SK-N-SH (cell line): Measurements from ENCODE around the gene ROBO1. TPM values are rescaled to one million over a fixed set of nuclear protein-coding genes. Genes with fewer than 3 reads are reported as not detected.

Experiments used
- CTCF ChIA-PET: fragments of 300-600, 350-600 bp; formaldehyde crosslinking; extraction: SDS; loops from one replicate; lab custom pipeline; 2021; lab: Yijun Ruan, JAX
- POLR2A ChIA-PET: fragments of 350-600 bp; sonication (Branson Sonifier 250); formaldehyde crosslinking; extraction: SDS; loops from one replicate; lab custom pipeline; 2020; ENCODE audit warnings: antibody characterized with exemption, inconsistent platforms; lab: Yijun Ruan, JAX
- DNase-seq: peaks from one replicate; pipeline ENCODE4 v3.0.0; 2012
- H2AFZ ChIP-seq: fragments of 200-600 bp; sonication (generic); 2 replicates; pipeline ENCODE4 v1.8.1; 2016; ENCODE audit warnings: antibody characterized with exemption, mild to moderate bottlenecking, low read depth
- H3F3A ChIP-seq: fragments of 200-600 bp; sonication (generic); replicated peaks from 2 replicates; pipeline ENCODE3; 2016; ENCODE audit warnings: antibody characterized with exemption, mild to moderate bottlenecking; ENCODE audit not compliant: insufficient read depth
- H3K27ac ChIP-seq, 2 experiments: fragments of 200-500 bp in 1 of 2; fragments of 200-600 bp in 1 of 2; sonication (Bioruptor generic) in 1 of 2; sonication (generic), shearing (Covaris generic) in 1 of 2; 2 replicates each; pipeline versions ENCODE4 v1.5.1 to v1.6.1; 2014 to 2016; ENCODE audit warnings: low read depth in 2 of 2, inconsistent platforms in 1 of 2, low read length in 1 of 2, mild to moderate bottlenecking in 1 of 2, mixed read lengths in 1 of 2
- H3K27me3 ChIP-seq: fragments of 200-600 bp; sonication (generic), shearing (Covaris generic); 2 replicates; pipeline ENCODE4 v1.6.1; 2016; ENCODE audit warnings: mixed run types; ENCODE audit not compliant: insufficient read depth
- H3K36me3 ChIP-seq, 2 experiments: fragments of 200-500 bp in 1 of 2; fragments of 200-600 bp in 1 of 2; sonication (Bioruptor generic) in 1 of 2; sonication (generic) in 1 of 2; replicated peaks in 1 of 2; 2 replicates each; pipeline versions ENCODE3 to v1.5.1; 2014 to 2016; ENCODE audit warnings: low read length in 1 of 2, mild to moderate bottlenecking in 1 of 2; ENCODE audit not compliant: insufficient read depth in 2 of 2, control insufficient read depth in 1 of 2
- H3K4me1 ChIP-seq, 2 experiments: fragments of 200-500 bp in 1 of 2; fragments of 200-600 bp in 1 of 2; sonication (Bioruptor generic) in 1 of 2; sonication (generic), shearing (Covaris generic) in 1 of 2; 2 replicates each; pipeline versions ENCODE4 v1.5.1 to v1.6.1; 2014 to 2016; ENCODE audit warnings: low read depth in 1 of 2, low read length in 1 of 2, mixed run types in 1 of 2; ENCODE audit not compliant: insufficient read depth in 2 of 2, control insufficient read depth in 1 of 2
- H3K4me2 ChIP-seq: fragments of 200-600 bp; sonication (generic), shearing (Covaris generic); 2 replicates; pipeline ENCODE4 v1.6.1; 2017; ENCODE audit warnings: mixed run types
- H3K4me3 ChIP-seq, 2 experiments: fragments of 200-500 bp in 1 of 2; fragments of 200-600 bp in 1 of 2; sonication (Bioruptor generic) in 1 of 2; sonication (generic), shearing (Covaris generic) in 1 of 2; 2 replicates each; pipeline versions ENCODE4 v1.5.1 to v1.8.1; 2014 to 2016; ENCODE audit warnings: low read depth in 2 of 2, inconsistent platforms in 1 of 2, low read length in 1 of 2, mild to moderate bottlenecking in 1 of 2, mixed read lengths in 1 of 2, moderate library complexity in 1 of 2
- H3K79me2 ChIP-seq: fragments of 200-600 bp; sonication (generic); 2 replicates; pipeline ENCODE4 v1.8.1; 2017; ENCODE audit warnings: mild to moderate bottlenecking; ENCODE audit not compliant: insufficient read depth
- H3K9ac ChIP-seq: fragments of 200-600 bp; sonication (generic); 2 replicates; pipeline ENCODE4 v1.6.1; 2017; ENCODE audit warnings: mixed run types
- H3K9me2 ChIP-seq: fragments of 200-600 bp; sonication (generic); 2 replicates; pipeline ENCODE4 v1.6.1; 2017; ENCODE audit warnings: mixed run types
- H3K9me3 ChIP-seq: fragments of 200-600 bp; sonication (generic); 2 replicates; pipeline ENCODE4 v1.6.1; 2017; ENCODE audit warnings: mixed run types, mild to moderate bottlenecking, moderate library complexity
- H4K20me1 ChIP-seq: fragments of 200-600 bp; sonication (generic); 2 replicates; pipeline ENCODE4 v1.6.1; 2017; ENCODE audit warnings: mild to moderate bottlenecking, mixed run types; ENCODE audit not compliant: insufficient read depth
- ELF1 ChIP-seq: IDR thresholded peaks from 2 replicates; pipeline ENCODE4 v1.4.0; 2012
- EP300 ChIP-seq, 2 experiments: IDR thresholded peaks; 2 replicates each; pipeline versions ENCODE4 v1.4.0 to v1.6.1; 2012; ENCODE audit warnings: borderline replicate concordance in 1 of 2, low read depth in 1 of 2, low read length in 1 of 2
- GATA2 ChIP-seq: sonication (generic); formaldehyde crosslinking; IDR thresholded peaks from 2 replicates; pipeline ENCODE4 v1.5.0; 2020; ENCODE audit warnings: mild to moderate bottlenecking, missing genetic modification reagents
- IRF3 ChIP-seq: fragments of 150-350 bp; IDR thresholded peaks from 2 replicates; pipeline ENCODE4 v1.6.1; 2016; ENCODE audit warnings: mild to moderate bottlenecking, low read depth, low read length
- JUND ChIP-seq: IDR thresholded peaks from 2 replicates; pipeline ENCODE4 v1.4.0; 2012
- MXI1 ChIP-seq: IDR thresholded peaks from 2 replicates; pipeline ENCODE4 v1.6.1; 2012; ENCODE audit warnings: mild to moderate bottlenecking, low read depth, low read length, improper control_type of control experiment
- NFIC ChIP-seq: IDR thresholded peaks from 2 replicates; pipeline ENCODE4 v1.4.0; 2012; ENCODE audit warnings: borderline replicate concordance
- PBX3 ChIP-seq: IDR thresholded peaks from 2 replicates; pipeline ENCODE4; 2012
- RAD21 ChIP-seq: IDR thresholded peaks from 2 replicates; pipeline ENCODE4 v1.6.1; 2012; ENCODE audit warnings: mild to moderate bottlenecking, low read length
- RCOR1 ChIP-seq: fragments of 150-350 bp; IDR thresholded peaks from 2 replicates; pipeline ENCODE4 v1.6.1; 2017; ENCODE audit warnings: antibody characterized with exemption, low read length
- RFX5 ChIP-seq: IDR thresholded peaks from 2 replicates; pipeline ENCODE4 v1.6.1; 2012; ENCODE audit warnings: mild to moderate bottlenecking, improper control_type of control experiment, low read length
- RXRA ChIP-seq: IDR thresholded peaks from 2 replicates; pipeline ENCODE4 v1.4.0; 2012; ENCODE audit warnings: low read depth, mild to moderate bottlenecking, borderline replicate concordance
- TEAD4 ChIP-seq: IDR thresholded peaks from 2 replicates; pipeline ENCODE4 v1.4.0; 2012; ENCODE audit warnings: mild to moderate bottlenecking, borderline replicate concordance; ENCODE audit not compliant: insufficient read depth
- YY1 ChIP-seq: IDR thresholded peaks from 2 replicates; pipeline ENCODE4 v1.4.0; 2012; ENCODE audit warnings: low read depth, mild to moderate bottlenecking
- ZBTB33 ChIP-seq: IDR thresholded peaks from 2 replicates; pipeline ENCODE4 v1.4.0; 2012; ENCODE audit warnings: low read depth, borderline replicate concordance
- WGBS: methylation state at CpG from one replicate; pipeline ENCODE4 v1.1.6; 2017; ENCODE audit warnings: low lambda C conversion rate; 5-methylcytosine and 5-hydroxymethylcytosine counted together
- polyA plus RNA-seq, 3 experiments: library from polyadenylated mRNA; depleted of rRNA; stranded (reverse); fragments of >200 nt; gene quantifications; 2 replicates each; pipeline ENCODE4 v1.2.3, GENCODE V29; 2012

The ROBO1 gene
- polyA plus RNA-seq, 1 of the 3 experiments (the other 2 are of a cell fraction) = 22.7 TPM

- H4K20me1 ChIP-seq = no peaks in the 10 kb centered on the region
- H3K27ac ChIP-seq = no peak overlapping the region
- H3K4me2 ChIP-seq = no peak overlapping the region
- DNase-seq = no peak
- WGBS = 56% methylated on average over 6 of the region's 6 CpGs
- no peaks in the 10 kb centered on the region for H3K79me2 ChIP-seq
- no peaks in the 10 kb centered on the region for H3K9me3 ChIP-seq
- no peaks in the 10 kb centered on the region for H3K36me3 ChIP-seq
- no peaks in the 10 kb centered on the region for H3F3A ChIP-seq
- H2AFZ ChIP-seq = no peak overlapping the region
- POLR2A ChIA-PET = no interaction called here
- H3K4me1 ChIP-seq = no peaks in the 10 kb centered on the region
- CTCF ChIA-PET = no interaction called here
- H3K9ac ChIP-seq = no peak overlapping the region
- TF ChIP-seq RAD21 (no peak), RCOR1 (no peak), TEAD4 (no peak), EP300 (IDR thresholded peaks at IDR 0.05; ENCODE audit: borderline replicate concordance in 1 of 2, low read depth in 1 of 2, low read length in 1 of 2) (no peak), MXI1 (no peak), ELF1 (no peak), RXRA (no peak), PBX3 (no peak)
- no peak overlapping the region for H3K4me3 ChIP-seq
- no peaks in the 10 kb centered on the region for H3K27me3 ChIP-seq
- no peaks in the 10 kb centered on the region for H3K9me2 ChIP-seq
Measured at GRCh38 chr3:79558943-79559342, 208.9 kb downstream of the ROBO1 start.

- 42% methylated on average over 1 of the region's 1 CpG for WGBS
Measured at GRCh38 chr3:79555655-79556054, 212.1 kb downstream of the ROBO1 start.

More at GRCh38 chr3:79555655-79556054, 212.1 kb downstream of the ROBO1 start:
- H3F3A ChIP-seq = no peaks in the 10 kb centered on the region
- H3K4me1 ChIP-seq = no peaks in the 10 kb centered on the region
- TF ChIP-seq JUND (no peak), RAD21 (no peak), GATA2 (CRISPR knock-in tag) (no peak), ELF1 (no peak), NFIC (no peak), IRF3 (no peak), RXRA (no peak), RCOR1 (no peak), YY1 (no peak), RFX5 (no peak), ZBTB33 (no peak)
- H3K27me3 ChIP-seq = no peaks in the 10 kb centered on the region
- H3K4me3 ChIP-seq = no peak overlapping the region
- no peak overlapping the region for H2AFZ ChIP-seq
- no peaks in the 10 kb centered on the region for H3K36me3 ChIP-seq
- ChIA-PET POLR2A (no interaction called here), CTCF (no interaction called here)
- no peaks in the 10 kb centered on the region for H3K9me3 ChIP-seq
- H3K4me2 ChIP-seq = no peak overlapping the region
- no peak overlapping the region for H3K27ac ChIP-seq
- H3K9ac ChIP-seq = no peak overlapping the region
- no peak for DNase-seq
- H4K20me1 ChIP-seq = no peaks in the 10 kb centered on the region
- H3K9me2 ChIP-seq = no peaks in the 10 kb centered on the region
- no peaks in the 10 kb centered on the region for H3K79me2 ChIP-seq
